Cardiac fibroblast (primary cell): ENCODE measurements around the gene SF1.

Experiments
- DNase-seq, 2 donors: peaks; one replicate each; pipeline versions ENCODE4 v3.0.0 to v3.0.0-alpha.2; 2010; ENCODE audit warnings: low read depth in 2 of 2
- H3K4me3 ChIP-seq, 2 donors: replicated peaks in 1 of 2; 1 replicate in 1 of 2; 2 replicates in 1 of 2; pipeline ENCODE4 v1.5.1; 2011; ENCODE audit warnings: low read depth in 2 of 2, low read length in 2 of 2, mild to moderate bottlenecking in 2 of 2, moderate library complexity in 1 of 2
- CTCF ChIP-seq: IDR thresholded peaks from one replicate; pipeline ENCODE4 v1.5.1; 2011; ENCODE audit warnings: low read depth, mild to moderate bottlenecking, low read length, inconsistent platforms

Gene SF1

GRCh38 chr11:64804346-64805210, 26.2 kb upstream of the SF1 start:
- no peak overlapping the region for H3K4me3 ChIP-seq
- no peak for TF ChIP-seq CTCF
- no peak for DNase-seq

- TF ChIP-seq CTCF: no peak
- peak overlapping the region; percentile 61 to 67 for H3K4me3 ChIP-seq
- no peak for DNase-seq
These were observed 25.6 kb upstream of the SF1 start for GRCh38 chr11:64803846-64804345.

GRCh38 chr11:64803158-64803845, 25.0 kb upstream of the SF1 start, which contains the start of gene MAP4K2:
Gene MAP4K2, minus strand, starts transcription at chr11:64803214. Its CDS starts 65 bp downstream, at chr11:64803149.
- DNase-seq: peak; percentile 78 to 88
- no peak for TF ChIP-seq CTCF
- peak within 1 kb of the TSS; percentile 61 to 67 for H3K4me3 ChIP-seq

GRCh38 chr11:64802370-64803157, 24.2 kb upstream of the SF1 start:
- DNase-seq: no peak

GRCh38 chr11:64801561-64802369, 23.4 kb upstream of the SF1 start:
- no peak for DNase-seq
- no peak overlapping the region for H3K4me3 ChIP-seq
- TF ChIP-seq CTCF: no peak

More at GRCh38 chr11:64802370-64803157, 24.2 kb upstream of the SF1 start:
- TF ChIP-seq CTCF: no peak
- peak overlapping the region; percentile 49 to 62 for H3K4me3 ChIP-seq

- no peak for TF ChIP-seq CTCF
- H3K4me3 ChIP-seq: no peak overlapping the region
- DNase-seq: no peak
These were observed 22.8 kb upstream of the SF1 start for GRCh38 chr11:64801158-64801464.
